ENCODE measurements around the gene GPR35. TPM values are rescaled to one million over a fixed set of nuclear protein-coding genes. Genes with fewer than 3 reads are reported as not detected.

Gene GPR35
- total and polyA plus RNA-seq, 2 of the 13 experiments (the other 11 are each of a cell fraction or from before 2014, with no cell fraction given): 27.1 to 44.2 TPM

- TF ChIP-seq, protein P1, sequence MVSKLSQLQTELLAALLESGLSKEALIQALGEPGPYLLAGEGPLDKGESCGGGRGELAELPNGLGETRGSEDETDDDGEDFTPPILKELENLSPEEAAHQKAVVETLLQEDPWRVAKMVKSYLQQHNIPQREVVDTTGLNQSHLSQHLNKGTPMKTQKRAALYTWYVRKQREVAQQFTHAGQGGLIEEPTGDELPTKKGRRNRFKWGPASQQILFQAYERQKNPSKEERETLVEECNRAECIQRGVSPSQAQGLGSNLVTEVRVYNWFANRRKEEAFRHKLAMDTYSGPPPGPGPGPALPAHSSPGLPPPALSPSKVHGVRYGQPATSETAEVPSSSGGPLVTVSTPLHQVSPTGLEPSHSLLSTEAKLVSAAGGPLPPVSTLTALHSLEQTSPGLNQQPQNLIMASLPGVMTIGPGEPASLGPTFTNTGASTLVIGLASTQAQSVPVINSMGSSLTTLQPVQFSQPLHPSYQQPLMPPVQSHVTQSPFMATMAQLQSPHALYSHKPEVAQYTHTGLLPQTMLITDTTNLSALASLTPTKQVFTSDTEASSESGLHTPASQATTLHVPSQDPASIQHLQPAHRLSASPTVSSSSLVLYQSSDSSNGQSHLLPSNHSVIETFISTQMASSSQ (IDR thresholded peaks at IDR 0.05; ENCODE audit: low read depth): no peak
- TF ChIP-seq, protein P1 (CRISPR knock-in tag; IDR thresholded peaks at IDR 0.05; ENCODE audit: borderline replicate concordance): no peak; the same call in 1 of the 2 replicates
- TF ChIP-seq CEBPG (CRISPR knock-in tag; IDR thresholded peaks at IDR 0.05) (peak; percentile 75), TBL1XR1 (IDR thresholded peaks at IDR 0.05; ENCODE audit: borderline replicate concordance, low read length, partially characterized antibody) (no peak), THAP7 (CRISPR knock-in tag; IDR thresholded peaks at IDR 0.05) (no peak), GPBP1L1 (CRISPR knock-in tag; IDR thresholded peaks at IDR 0.05) (no peak), POLR2AphosphoS2 (IDR thresholded peaks at IDR 0.05; ENCODE audit: low read depth, low read length) (no peak), ZNF350 (CRISPR knock-in tag; IDR thresholded peaks at IDR 0.05; ENCODE audit: borderline replicate concordance, low read depth) (peak; percentile 51; the same call in 1 of the 2 replicates), ZNF138 (CRISPR knock-in tag; IDR thresholded peaks at IDR 0.05; ENCODE audit: low read depth) (no peak), SNAPC2 (CRISPR knock-in tag; IDR thresholded peaks at IDR 0.05) (no peak), GABPB1 (CRISPR knock-in tag; IDR thresholded peaks at IDR 0.05) (peak; percentile 69), FLYWCH1 (CRISPR knock-in tag; IDR thresholded peaks at IDR 0.05) (no peak), NR1H2 (CRISPR knock-in tag; IDR thresholded peaks at IDR 0.05; ENCODE audit: borderline replicate concordance, low read depth) (no peak), NFIC (IDR thresholded peaks at IDR 0.05; ENCODE audit: low read length) (no peak), NPAS2 (CRISPR knock-in tag; IDR thresholded peaks at IDR 0.05; ENCODE audit: borderline replicate concordance) (no peak), ARNTL (CRISPR knock-in tag; IDR thresholded peaks at IDR 0.05) (peak; percentile 92), ZNF468 (CRISPR knock-in tag; IDR thresholded peaks at IDR 0.05) (0 out of 2 replicates have a peak, but pooled peaks have one; percentile 59), KLF16 (CRISPR knock-in tag; IDR thresholded peaks at IDR 0.05) (peak in 1 of 2 experiments; percentile 79; a peak in 2 of 4 replicates), ZNF740 (CRISPR knock-in tag; IDR thresholded peaks at IDR 0.05) (no peak), FOXM1 (CRISPR knock-in tag; IDR thresholded peaks at IDR 0.05) (no peak), HCFC1 (IDR thresholded peaks at IDR 0.05; ENCODE audit: low read depth, low read length) (no peak), ZNF672 (CRISPR knock-in tag; IDR thresholded peaks at IDR 0.05) (no peak), ZNF383 (CRISPR knock-in tag; IDR thresholded peaks at IDR 0.05; ENCODE audit: borderline replicate concordance) (no peak), ZNF782 (CRISPR knock-in tag; IDR thresholded peaks at IDR 0.05; ENCODE audit: borderline replicate concordance) (no peak), ZNF121 (CRISPR knock-in tag; IDR thresholded peaks at IDR 0.05) (no peak)
Measured at GRCh38 chr2:240579771-240580614, 45.3 kb upstream of the GPR35 start (continued).
